ENCODE results near the gene P3H3.

GRCh38 chr12:6853626-6854025 is 25.4 kb downstream of the P3H3 start:
- no peak for TF ChIP-seq POLR2A (IDR thresholded peaks at IDR 0.05; ENCODE audit: low read length)
- TF ChIP-seq GATA1 (IDR thresholded peaks at IDR 0.05; ENCODE audit: low read depth, low read length) = no peak
